SK-N-DZ (cell line): ENCODE results near the gene TPRN.
A peak's percentile ranks its signal among the peaks of the same experiment; 100 is the strongest.

Source experiments
- DNase-seq: peaks from one replicate; pipeline ENCODE4 v3.0.0-alpha.2; 2015; ENCODE audit warnings: low spot score

TPRN gene

GRCh38 chr9:137212520-137212919, 12.0 kb upstream of the TPRN start:
- DNase-seq: no peak

GRCh38 chr9:137211532-137211931, 11.0 kb upstream of the TPRN start:
- no peak for DNase-seq

GRCh38 chr9:137206602-137207001, 6.1 kb upstream of the TPRN start:
- DNase-seq: no peak

- DNase-seq: peak; percentile 83
Observed at GRCh38 chr9:137205126-137206069, 4.9 kb upstream of the TPRN start, which contains the start of the genes NDOR1 and TMEM203. Gene NDOR1, plus strand, starts transcription at chr9:137205700. Its CDS starts 78 bp downstream, at chr9:137205778. Gene TMEM203, minus strand, starts transcription at chr9:137205648. Its CDS starts 234 bp downstream, at chr9:137205414.

- DNase-seq: no peak
Observed at GRCh38 chr9:137204731-137205125, 4.2 kb upstream of the TPRN start.

- DNase-seq: no peak
Observed at GRCh38 chr9:137202966-137203365, 2.4 kb upstream of the TPRN start.

GRCh38 chr9:137201205-137201868, 796 bp upstream of the TPRN start:
- no peak for DNase-seq

GRCh38 chr9:137199411-137200121, 975 bp downstream of the TPRN start:
- DNase-seq: no peak

- no peak for DNase-seq
Observed at GRCh38 chr9:137198902-137199283, 1.6 kb downstream of the TPRN start.

GRCh38 chr9:137198051-137198901, 2.3 kb downstream of the TPRN start:
- DNase-seq: no peak

- no peak for DNase-seq
Observed at GRCh38 chr9:137195525-137196220, 4.9 kb downstream of the TPRN start.

- DNase-seq: no peak
Observed at GRCh38 chr9:137194909-137195308, 5.6 kb downstream of the TPRN start.

- no peak for DNase-seq
Observed at GRCh38 chr9:137194388-137194787, 6.2 kb downstream of the TPRN start.

- no peak for DNase-seq
Observed at GRCh38 chr9:137193771-137194170, 6.8 kb downstream of the TPRN start.

GRCh38 chr9:137192859-137193258, 7.7 kb downstream of the TPRN start:
- DNase-seq: no peak

GRCh38 chr9:137192448-137192780, 8.1 kb downstream of the TPRN start:
- DNase-seq: no peak

- DNase-seq: no peak
Observed at GRCh38 chr9:137191691-137192447, 8.7 kb downstream of the TPRN start.

- no peak for DNase-seq
Observed at GRCh38 chr9:137191245-137191644, 9.3 kb downstream of the TPRN start.

- DNase-seq: no peak
Observed at GRCh38 chr9:137190315-137190856, 10.2 kb downstream of the TPRN start.
